ENCODE measurements around the gene CCDC150. TPM values are rescaled to one million over a fixed set of nuclear protein-coding genes. Genes with fewer than 3 reads are reported as not detected.
A peak's percentile ranks its signal among the peaks of the same experiment; 100 is the strongest.

The CCDC150 gene
- total and polyA plus RNA-seq, 4 donors = 0.78 to 6.3 (median 5.1) TPM

DNA sequence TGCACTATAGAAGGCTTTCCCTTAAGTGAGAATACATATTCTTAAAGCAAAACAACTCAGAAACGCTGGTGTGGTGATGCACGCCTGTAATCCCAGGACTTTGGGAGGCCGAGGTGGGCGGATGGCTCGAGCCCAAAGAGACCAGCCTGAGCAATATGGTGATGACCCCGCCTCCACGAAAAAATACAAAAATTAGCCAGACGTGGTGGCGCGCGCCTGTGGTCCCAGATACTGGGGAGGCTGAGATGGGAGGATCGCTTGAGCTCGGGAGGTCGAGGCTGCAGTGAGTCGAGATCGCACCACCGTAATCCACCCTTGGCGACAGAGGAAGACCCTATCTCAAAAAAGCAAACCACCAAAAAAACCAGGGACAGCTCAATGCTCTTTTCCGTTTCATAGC is 750 bp upstream of the CCDC150 start:
- Histone ChIP-seq H3K36me3 (ENCODE audit: control insufficient read depth in 4 of 4, insufficient read depth in 3 of 4, low read depth in 1 of 4, low read length in 3 of 4) (no peaks in the 10 kb centered on the region), H3K9ac (ENCODE audit: low read depth in 1 of 2, low read length in 2 of 2) (no peak overlapping the region), H3K9me3 (ENCODE audit: control insufficient read depth in 4 of 4, low read length in 3 of 4) (no peaks in the 10 kb centered on the region), H3K4me1 (ENCODE audit: control insufficient read depth in 4 of 4, insufficient read depth in 4 of 4, low read length in 3 of 4) (peaks cover 0 to 3% (median under 1%) of the 10 kb centered on the region in 4 donors), H3K4me3 (ENCODE audit: low read depth in 1 of 3, low read length in 3 of 3) (peak overlapping the region in 2 of 3 donors; percentile 59 to 76), H3K27me3 (ENCODE audit: control insufficient read depth in 4 of 4, insufficient read depth in 4 of 4, low read length in 3 of 4) (no peaks in the 10 kb centered on the region), H3K27ac (ENCODE audit: low read depth in 1 of 2, low read length in 2 of 2) (no peak overlapping the region)
- 94% methylated on average over 19 of the region's 19 CpGs for WGBS
- DNase-seq (ENCODE audit: low spot score) = no peak
- TF ChIP-seq, protein P1, sequence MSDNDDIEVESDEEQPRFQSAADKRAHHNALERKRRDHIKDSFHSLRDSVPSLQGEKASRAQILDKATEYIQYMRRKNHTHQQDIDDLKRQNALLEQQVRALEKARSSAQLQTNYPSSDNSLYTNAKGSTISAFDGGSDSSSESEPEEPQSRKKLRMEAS (IDR thresholded peaks at IDR 0.05) = no peak
- TF ChIP-seq YY1 (IDR thresholded peaks at IDR 0.05) (no peak), NR2F2 (IDR thresholded peaks at IDR 0.05) (no peak), EGR1 (IDR thresholded peaks at IDR 0.05; ENCODE audit: low read depth in 2 of 2) (no peak)
- TF ChIP-seq, protein P2, sequence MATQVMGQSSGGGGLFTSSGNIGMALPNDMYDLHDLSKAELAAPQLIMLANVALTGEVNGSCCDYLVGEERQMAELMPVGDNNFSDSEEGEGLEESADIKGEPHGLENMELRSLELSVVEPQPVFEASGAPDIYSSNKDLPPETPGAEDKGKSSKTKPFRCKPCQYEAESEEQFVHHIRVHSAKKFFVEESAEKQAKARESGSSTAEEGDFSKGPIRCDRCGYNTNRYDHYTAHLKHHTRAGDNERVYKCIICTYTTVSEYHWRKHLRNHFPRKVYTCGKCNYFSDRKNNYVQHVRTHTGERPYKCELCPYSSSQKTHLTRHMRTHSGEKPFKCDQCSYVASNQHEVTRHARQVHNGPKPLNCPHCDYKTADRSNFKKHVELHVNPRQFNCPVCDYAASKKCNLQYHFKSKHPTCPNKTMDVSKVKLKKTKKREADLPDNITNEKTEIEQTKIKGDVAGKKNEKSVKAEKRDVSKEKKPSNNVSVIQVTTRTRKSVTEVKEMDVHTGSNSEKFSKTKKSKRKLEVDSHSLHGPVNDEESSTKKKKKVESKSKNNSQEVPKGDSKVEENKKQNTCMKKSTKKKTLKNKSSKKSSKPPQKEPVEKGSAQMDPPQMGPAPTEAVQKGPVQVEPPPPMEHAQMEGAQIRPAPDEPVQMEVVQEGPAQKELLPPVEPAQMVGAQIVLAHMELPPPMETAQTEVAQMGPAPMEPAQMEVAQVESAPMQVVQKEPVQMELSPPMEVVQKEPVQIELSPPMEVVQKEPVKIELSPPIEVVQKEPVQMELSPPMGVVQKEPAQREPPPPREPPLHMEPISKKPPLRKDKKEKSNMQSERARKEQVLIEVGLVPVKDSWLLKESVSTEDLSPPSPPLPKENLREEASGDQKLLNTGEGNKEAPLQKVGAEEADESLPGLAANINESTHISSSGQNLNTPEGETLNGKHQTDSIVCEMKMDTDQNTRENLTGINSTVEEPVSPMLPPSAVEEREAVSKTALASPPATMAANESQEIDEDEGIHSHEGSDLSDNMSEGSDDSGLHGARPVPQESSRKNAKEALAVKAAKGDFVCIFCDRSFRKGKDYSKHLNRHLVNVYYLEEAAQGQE (IDR thresholded peaks at IDR 0.05) = no peak
- TF ChIP-seq, protein P3, sequence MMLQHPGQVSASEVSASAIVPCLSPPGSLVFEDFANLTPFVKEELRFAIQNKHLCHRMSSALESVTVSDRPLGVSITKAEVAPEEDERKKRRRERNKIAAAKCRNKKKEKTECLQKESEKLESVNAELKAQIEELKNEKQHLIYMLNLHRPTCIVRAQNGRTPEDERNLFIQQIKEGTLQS (IDR thresholded peaks at IDR 0.05) = no peak

DNA sequence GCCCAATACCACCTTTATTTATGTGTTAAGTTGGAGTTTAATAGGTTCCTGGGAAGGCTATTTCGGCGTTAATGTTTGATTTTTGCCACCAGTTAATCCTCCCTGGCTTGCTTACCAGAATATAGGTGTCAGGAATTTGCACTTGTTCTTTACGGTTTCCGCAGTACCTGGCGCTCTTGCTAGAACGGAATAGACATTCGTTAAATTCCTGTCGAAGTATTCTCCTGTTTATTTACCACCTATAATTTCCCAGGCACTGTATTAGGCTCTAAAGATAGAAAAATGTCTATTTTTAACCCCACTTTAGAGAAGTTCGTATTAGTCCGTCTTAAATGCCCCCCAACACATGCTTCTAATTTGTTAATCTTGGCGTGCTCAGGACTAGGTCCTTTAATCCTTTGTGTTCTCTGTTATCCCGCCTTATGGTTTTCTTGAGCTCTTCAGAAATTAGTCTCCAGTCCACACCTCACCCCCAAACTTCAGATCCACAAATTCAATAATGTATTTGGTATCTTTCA is 575 bp downstream of the CCDC150 start:
- H3K9ac ChIP-seq (ENCODE audit: low read depth in 1 of 2, low read length in 2 of 2) = peak overlapping the region in 1 of 2 donors; percentile 37
- no peak for TF ChIP-seq EGR1 (IDR thresholded peaks at IDR 0.05; ENCODE audit: low read depth in 2 of 2)
- no peak for TF ChIP-seq SP1 (IDR thresholded peaks at IDR 0.05)
- TF ChIP-seq, protein P2 (IDR thresholded peaks at IDR 0.05) = no peak
- no peak for TF ChIP-seq NR2F2 (IDR thresholded peaks at IDR 0.05)
- TF ChIP-seq JUND (IDR thresholded peaks at IDR 0.05) = no peak
- no peak for TF ChIP-seq TAF1 (conservative IDR thresholded peaks at IDR 0.05)
- TF ChIP-seq GABPA (IDR thresholded peaks at IDR 0.05 in 1 of 2, conservative IDR thresholded peaks at IDR 0.05 in 1 of 2) = no peak
- TF ChIP-seq HNF4A (conservative IDR thresholded peaks at IDR 0.05) = no peak
- H3K27me3 ChIP-seq (ENCODE audit: control insufficient read depth in 4 of 4, insufficient read depth in 4 of 4, low read length in 3 of 4) = no peaks in the 10 kb centered on the region
- H3K4me1 ChIP-seq (ENCODE audit: control insufficient read depth in 4 of 4, insufficient read depth in 4 of 4, low read length in 3 of 4) = peaks cover 0 to 3% (median 0%) of the 10 kb centered on the region in 4 donors
- H3K27ac ChIP-seq (ENCODE audit: low read depth in 1 of 2, low read length in 2 of 2) = no peak overlapping the region
- H3K4me3 ChIP-seq (ENCODE audit: low read depth in 1 of 3, low read length in 3 of 3) = peak overlapping the region; percentile 59 to 77 (median 76)
- H3K36me3 ChIP-seq (ENCODE audit: control insufficient read depth in 4 of 4, insufficient read depth in 3 of 4, low read depth in 1 of 4, low read length in 3 of 4) = no peaks in the 10 kb centered on the region
- no peak for DNase-seq (ENCODE audit: low spot score)
- WGBS = 15% methylated on average over 12 of the region's 12 CpGs
- no peaks in the 10 kb centered on the region for H3K9me3 ChIP-seq (ENCODE audit: control insufficient read depth in 4 of 4, low read length in 3 of 4)
